ENCODE data around the gene PCK1.

The PCK1 gene

DNA sequence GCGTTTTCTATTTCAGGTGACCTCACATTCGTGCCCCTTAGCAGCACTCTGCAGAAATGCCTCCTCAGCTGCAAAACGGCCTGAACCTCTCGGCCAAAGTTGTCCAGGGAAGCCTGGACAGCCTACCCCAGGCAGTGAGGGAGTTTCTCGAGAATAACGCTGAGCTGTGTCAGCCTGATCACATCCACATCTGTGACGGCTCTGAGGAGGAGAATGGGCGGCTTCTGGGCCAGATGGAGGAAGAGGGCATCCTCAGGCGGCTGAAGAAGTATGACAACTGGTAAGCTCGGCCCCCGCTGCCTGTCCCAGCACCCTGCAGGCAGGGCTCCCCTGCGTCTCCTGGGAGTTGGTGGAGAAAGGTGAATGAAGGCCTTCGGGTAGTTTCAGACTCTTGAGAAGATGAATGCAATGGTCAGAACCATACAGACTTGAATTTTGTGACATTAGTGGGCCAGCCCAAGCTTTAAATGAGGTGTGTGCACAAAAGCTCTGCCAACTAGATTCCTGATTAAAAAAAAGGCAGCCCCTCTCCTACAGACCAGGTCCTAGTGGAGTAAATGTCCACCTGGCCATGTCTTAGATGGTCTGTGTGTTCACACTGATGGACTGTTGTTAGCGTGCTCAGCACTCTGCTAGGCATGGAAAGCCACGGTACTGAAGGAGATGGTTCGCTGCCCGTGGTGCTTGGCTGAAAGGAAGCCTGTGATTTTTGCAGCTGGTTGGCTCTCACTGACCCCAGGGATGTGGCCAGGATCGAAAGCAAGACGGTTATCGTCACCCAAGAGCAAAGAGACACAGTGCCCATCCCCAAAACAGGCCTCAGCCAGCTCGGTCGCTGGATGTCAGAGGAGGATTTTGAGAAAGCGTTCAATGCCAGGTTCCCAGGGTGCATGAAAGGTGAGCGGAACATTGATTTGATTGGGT, 708 bp downstream of the PCK1 start:
- DNase-seq = no peak

- no peak for DNase-seq
These were observed 1.9 kb downstream of the PCK1 start for GRCh38 chr20:57562541-57563465.

DNA sequence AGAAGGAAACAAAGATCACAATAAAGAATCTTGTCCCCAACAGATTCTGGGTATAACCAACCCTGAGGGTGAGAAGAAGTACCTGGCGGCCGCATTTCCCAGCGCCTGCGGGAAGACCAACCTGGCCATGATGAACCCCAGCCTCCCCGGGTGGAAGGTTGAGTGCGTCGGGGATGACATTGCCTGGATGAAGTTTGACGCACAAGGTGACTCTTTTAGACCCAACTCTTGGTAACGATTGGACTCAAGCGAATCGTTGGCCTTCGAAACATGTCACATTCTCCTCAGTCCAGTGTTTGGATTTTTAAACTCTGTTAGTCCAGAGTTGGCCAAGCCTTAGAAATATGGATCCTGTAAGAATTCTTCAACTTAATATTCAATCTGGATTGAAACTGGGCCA, 2.6 kb downstream of the PCK1 start:
- no peak for DNase-seq

DNA sequence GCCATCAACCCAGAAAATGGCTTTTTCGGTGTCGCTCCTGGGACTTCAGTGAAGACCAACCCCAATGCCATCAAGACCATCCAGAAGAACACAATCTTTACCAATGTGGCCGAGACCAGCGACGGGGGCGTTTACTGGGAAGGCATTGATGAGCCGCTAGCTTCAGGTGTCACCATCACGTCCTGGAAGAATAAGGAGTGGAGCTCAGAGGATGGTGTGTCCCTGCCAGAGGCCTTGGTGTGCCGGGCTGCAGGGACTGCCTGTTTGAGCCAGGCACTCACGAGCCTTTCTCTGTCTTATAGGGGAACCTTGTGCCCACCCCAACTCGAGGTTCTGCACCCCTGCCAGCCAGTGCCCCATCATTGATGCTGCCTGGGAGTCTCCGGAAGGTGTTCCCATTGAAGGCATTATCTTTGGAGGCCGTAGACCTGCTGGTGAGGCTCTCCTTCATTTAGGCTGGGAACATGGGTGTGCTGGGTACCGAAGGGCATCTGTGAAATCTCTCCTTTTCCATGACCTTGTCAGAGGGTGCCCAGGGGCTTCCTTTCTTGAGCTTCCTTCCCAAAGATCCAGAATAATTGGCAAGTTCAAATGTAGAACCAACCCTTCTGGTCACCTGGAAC, 3.4 kb downstream of the PCK1 start:
- no peak for DNase-seq

GRCh38 chr20:57564951-57565642, 4.2 kb downstream of the PCK1 start:
- no peak for DNase-seq

GRCh38 chr20:57566399-57566798, 5.5 kb downstream of the PCK1 start:
- DNase-seq = no peak

GRCh38 chr20:57566803-57567459, 6.0 kb downstream of the PCK1 start:
- DNase-seq = no peak

DNA sequence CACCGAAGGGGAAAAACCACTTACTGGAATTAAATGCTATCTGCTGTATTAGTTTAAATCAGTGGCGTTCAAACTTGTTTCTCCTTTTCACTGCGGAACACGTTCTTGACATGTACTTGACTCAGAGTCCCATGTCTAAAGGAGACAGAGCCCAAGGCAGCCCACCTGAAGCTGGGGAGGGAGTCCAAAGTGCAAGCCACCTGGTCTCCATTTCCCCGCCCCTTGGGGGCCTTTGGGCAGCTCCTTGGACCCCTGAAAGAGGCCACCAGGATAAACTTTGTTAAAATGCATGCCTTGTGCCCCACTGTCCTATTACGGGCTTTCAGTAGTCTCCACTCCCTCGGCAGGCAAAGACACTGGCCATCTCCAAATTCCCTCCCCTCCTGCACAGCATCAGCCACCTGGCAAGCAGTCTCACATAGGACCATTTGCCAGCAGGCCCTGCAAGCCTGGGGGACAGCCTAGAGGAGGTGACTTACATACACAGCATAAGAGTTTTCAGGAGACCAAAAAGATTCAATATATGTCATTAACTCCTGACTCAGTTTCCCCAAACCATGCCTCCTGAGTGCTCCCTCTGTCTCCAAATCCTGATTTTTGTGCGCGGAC, 6.7 kb downstream of the PCK1 start:
- DNase-seq = no peak

- no peak for DNase-seq
These were observed 7.4 kb downstream of the PCK1 start for GRCh38 chr20:57568088-57568896.

DNA sequence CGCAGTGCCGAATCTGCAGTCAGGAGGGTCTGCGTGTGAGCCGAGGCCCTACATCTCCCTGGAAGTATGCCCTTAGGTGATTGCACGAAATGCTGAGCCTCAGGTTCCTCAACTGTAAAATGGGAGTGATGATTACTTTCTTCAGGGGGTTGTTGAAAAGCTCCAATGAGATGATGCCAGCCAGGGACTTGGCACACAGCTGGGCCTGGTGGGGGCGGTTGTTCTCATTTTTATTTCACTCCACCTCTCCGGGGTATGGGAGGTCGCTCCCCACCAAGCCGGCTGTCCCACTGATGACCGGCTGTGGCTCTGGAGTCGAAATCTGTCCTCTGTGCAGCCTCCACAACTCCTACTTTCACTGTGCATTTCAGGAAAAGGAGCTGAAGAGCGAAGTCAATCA, 8.1 kb downstream of the PCK1 start:
- no peak for DNase-seq

- no peak for DNase-seq
These were observed 9.4 kb downstream of the PCK1 start for GRCh38 chr20:57570145-57570850.

GRCh38 chr20:57570920-57571319, 10.0 kb downstream of the PCK1 start:
- no peak for DNase-seq

GRCh38 chr20:57571782-57572416, 11.0 kb downstream of the PCK1 start:
- no peak for DNase-seq

- no peak for DNase-seq
These were observed 12.3 kb downstream of the PCK1 start for GRCh38 chr20:57573242-57573641.

DNA sequence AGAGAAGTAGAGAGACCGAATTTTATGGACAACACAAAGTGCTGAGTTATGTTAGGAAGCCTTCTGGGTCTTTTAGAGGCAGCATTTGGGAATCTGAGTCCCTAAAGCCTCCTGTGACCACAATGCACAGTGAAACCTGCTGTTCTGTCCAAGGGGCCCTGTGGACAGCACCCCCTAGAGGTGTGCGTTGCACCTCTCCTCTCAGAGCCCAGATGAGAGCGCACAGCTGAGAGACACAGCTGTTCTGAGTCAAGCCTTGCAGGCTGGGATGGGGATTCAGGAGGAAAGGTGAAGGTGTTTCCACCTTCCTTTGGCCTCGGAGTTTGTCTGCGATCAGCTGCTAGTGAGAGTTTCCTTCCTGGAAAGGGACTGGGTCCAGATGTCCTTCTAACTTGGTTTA, 13.0 kb downstream of the PCK1 start:
- no peak for DNase-seq

- DNase-seq = no peak
These were observed 14.0 kb downstream of the PCK1 start for GRCh38 chr20:57574954-57575353.

GRCh38 chr20:57576002-57576401, 15.1 kb downstream of the PCK1 start:
- DNase-seq = no peak

- DNase-seq = no peak
These were observed 16.0 kb downstream of the PCK1 start for GRCh38 chr20:57576617-57577550.

Measured in islet precursor cell (in vitro differentiated cells).